Cardiac muscle cell (in vitro differentiated cells and primary cell): ENCODE results near the gene FES. TPM values are rescaled to one million over a fixed set of nuclear protein-coding genes. Genes with fewer than 3 reads are reported as not detected.
A peak's percentile ranks its signal among the peaks of the same experiment; 100 is the strongest.
"Not testable (repeated sequence)": the region's sequence is repeated elsewhere in the genome, so short reads cannot be mapped to it uniquely, and the experiment has no call there.

Source experiments
- DNase-seq, 2 donors: peaks; one replicate each; pipeline versions ENCODE4 v3.0.0 to v3.0.0-alpha.2; 2010 to 2017; ENCODE audit warnings: low read depth in 1 of 2, low spot score in 1 of 2
- H3K27ac ChIP-seq: fragments of 200-600 bp; sonication (generic); 2 replicates; pipeline ENCODE4 v1.5.1; 2016
- H3K27me3 ChIP-seq: fragments of 200-600 bp; sonication (generic); 2 replicates; pipeline ENCODE4 v1.6.0; 2016; ENCODE audit warnings: control low read depth
- H3K36me3 ChIP-seq: fragments of 200-600 bp; sonication (generic); 2 replicates; pipeline ENCODE4 v1.5.1; 2016; ENCODE audit warnings: control low read depth
- H3K4me1 ChIP-seq: fragments of 200-600 bp; sonication (generic); 2 replicates; pipeline ENCODE4 v1.8.1; 2017; ENCODE audit warnings: low read depth, mild to moderate bottlenecking, mixed run types
- H3K4me3 ChIP-seq: fragments of 200-600 bp; sonication (generic); 2 replicates; pipeline ENCODE4 v1.5.1; 2016; ENCODE audit warnings: mild to moderate bottlenecking
- H3K9me3 ChIP-seq: fragments of 200-600 bp; sonication (generic); 2 replicates; pipeline ENCODE4 v1.5.1; 2017; ENCODE audit warnings: low read depth, mild to moderate bottlenecking, control low read depth
- polyA plus RNA-seq: library from polyadenylated mRNA; unstranded; fragments of >200 nt; fragmentation: Nextera tagmentation; extraction: Ambion mirVana; gene quantifications from 2 replicates; pipeline ENCODE4 v1.2.1, GENCODE V29; 2016
- total RNA-seq: library from RNA; depleted of rRNA; stranded (reverse); fragments of >200 nt; gene quantifications from 2 replicates; pipeline ENCODE4 v1.2.3, GENCODE V29; 2016
- TF ChIP-seq, protein P1 (sequence below): IDR thresholded peaks from 2 replicates; pipeline ENCODE4 v1.5.1; 2012; ENCODE audit warnings: low read depth, mild to moderate bottlenecking, low read length

The FES gene
- total and polyA plus RNA-seq, 2 experiments from 2014 or later, result 5.4 to 19.8 TPM

DNA sequence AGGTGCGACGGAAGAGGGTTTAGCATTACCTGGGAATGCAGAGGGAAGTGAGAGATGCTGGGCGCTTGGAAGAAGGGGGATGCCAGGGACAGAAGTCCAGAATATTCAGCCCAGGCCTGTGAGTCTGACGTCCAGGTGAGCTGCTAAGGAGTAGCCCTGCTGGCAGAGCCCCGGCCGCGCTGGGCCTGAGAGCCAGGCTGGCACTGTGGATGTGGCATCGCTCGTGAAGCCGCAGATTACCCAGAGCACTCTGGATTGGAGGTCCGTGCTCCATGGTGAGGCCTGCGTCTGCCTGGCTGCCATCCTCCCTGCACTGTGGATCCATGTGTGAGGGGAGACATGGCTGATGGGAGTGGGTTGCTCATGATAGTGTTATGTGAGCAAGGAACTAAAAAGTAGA is 33.3 kb downstream of the FES start:
- Histone ChIP-seq H3K9me3 (no peaks in the 10 kb centered on the region), H3K36me3 (peaks cover 22% of the 10 kb centered on the region), H3K27me3 (no peaks in the 10 kb centered on the region), H3K27ac (peak overlapping the region; percentile 51), H3K4me1 (peaks cover 5% of the 10 kb centered on the region), H3K4me3 (no peak overlapping the region)
- TF ChIP-seq, protein P1, sequence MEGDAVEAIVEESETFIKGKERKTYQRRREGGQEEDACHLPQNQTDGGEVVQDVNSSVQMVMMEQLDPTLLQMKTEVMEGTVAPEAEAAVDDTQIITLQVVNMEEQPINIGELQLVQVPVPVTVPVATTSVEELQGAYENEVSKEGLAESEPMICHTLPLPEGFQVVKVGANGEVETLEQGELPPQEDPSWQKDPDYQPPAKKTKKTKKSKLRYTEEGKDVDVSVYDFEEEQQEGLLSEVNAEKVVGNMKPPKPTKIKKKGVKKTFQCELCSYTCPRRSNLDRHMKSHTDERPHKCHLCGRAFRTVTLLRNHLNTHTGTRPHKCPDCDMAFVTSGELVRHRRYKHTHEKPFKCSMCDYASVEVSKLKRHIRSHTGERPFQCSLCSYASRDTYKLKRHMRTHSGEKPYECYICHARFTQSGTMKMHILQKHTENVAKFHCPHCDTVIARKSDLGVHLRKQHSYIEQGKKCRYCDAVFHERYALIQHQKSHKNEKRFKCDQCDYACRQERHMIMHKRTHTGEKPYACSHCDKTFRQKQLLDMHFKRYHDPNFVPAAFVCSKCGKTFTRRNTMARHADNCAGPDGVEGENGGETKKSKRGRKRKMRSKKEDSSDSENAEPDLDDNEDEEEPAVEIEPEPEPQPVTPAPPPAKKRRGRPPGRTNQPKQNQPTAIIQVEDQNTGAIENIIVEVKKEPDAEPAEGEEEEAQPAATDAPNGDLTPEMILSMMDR, result no peak
- no peak for DNase-seq

DNA sequence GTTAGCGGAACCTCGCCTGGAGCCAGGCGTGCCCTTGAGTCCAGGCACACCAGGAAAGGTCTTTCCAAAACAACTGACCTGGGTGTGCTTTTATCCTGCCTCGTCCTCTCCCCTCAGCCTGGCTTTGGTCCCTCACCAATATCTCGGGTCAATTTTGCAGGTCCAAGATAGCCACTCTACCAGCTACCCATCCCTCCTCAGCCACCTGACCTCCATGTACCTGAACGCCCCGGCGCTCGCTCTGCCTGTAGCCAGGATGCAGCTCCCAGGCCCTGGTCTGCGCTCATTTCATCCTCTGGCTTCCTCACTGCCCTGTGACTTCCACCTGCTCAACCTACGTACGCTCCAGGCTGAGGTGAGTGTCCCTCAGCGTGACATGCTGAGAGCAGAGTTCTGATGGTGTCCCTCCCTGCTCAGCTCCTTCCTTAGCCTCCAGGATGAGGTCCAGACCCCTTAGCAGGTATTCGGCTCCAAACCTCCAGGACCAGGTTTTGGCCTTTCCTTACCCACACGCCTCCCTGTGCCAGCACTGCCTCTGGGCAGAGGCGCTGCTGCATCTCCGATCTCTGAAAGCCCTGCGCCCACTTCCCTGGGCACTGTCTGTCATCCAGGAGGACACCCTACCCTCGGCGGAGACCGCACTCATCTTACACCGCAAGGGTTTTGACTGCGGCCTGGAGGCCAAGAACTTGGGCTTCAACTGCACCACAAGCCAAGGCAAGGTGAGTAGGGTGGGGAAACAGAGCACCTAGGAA is 33.9 kb downstream of the FES start:
- Histone ChIP-seq H3K27ac (peak overlapping the region; percentile 73), H3K36me3 (peaks cover 18% of the 10 kb centered on the region), H3K4me3 (no peak overlapping the region), H3K4me1 (peaks cover 5% of the 10 kb centered on the region), H3K27me3 (no peaks in the 10 kb centered on the region), H3K9me3 (no peaks in the 10 kb centered on the region)
- TF ChIP-seq, protein P1, result no peak
- DNase-seq, result no peak

DNA sequence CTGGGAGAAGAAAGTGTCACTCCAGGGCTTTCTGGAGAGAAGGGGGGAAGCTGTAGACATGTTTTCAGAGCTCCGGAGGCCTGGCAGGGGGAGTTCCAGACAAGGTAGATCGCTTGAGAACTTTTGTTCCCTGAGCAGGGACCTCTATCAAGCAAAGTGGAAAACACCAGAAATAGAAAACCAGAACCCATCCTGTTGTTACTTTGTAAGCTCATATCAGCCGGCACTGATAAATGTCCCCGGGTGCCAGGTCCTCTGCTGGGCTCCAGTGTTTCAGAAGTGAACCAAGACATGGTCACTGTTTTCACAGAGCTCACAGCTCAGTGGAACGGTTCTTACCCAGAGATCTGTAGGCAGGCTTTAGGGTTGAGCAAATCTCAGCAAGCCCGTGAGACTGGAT is 34.5 kb downstream of the FES start:
- Histone ChIP-seq H3K4me3 (no peak overlapping the region), H3K36me3 (peaks cover 18% of the 10 kb centered on the region), H3K4me1 (peaks cover 5% of the 10 kb centered on the region), H3K27ac (peak overlapping the region; percentile 73), H3K27me3 (no peaks in the 10 kb centered on the region), H3K9me3 (no peaks in the 10 kb centered on the region)
- no peak for DNase-seq
- TF ChIP-seq, protein P1, result no peak

DNA sequence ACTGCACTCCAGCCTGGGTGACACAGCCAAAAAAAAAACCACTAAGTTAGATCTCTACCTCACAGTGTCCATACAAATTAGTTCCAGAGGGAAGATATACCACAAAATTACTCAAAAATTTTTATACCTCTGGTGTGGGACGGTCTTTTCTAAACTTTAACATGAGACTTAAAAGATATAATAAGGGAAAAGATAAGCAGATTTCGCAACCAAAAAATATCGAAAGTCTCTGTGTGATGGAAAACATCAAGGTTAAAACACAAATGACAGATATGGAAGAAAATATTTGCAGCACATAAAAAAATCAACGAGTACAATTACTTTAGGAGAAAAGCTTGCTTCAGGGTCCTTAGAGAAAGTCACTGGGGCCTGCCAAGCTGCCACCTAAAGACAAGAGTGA is 37.6 kb downstream of the FES start:
- no peaks in the 10 kb centered on the region for H3K9me3 ChIP-seq
- no peak overlapping the region for H3K4me3 ChIP-seq
- TF ChIP-seq, protein P1, result no peak
- H3K27ac ChIP-seq, result no peak overlapping the region
- no peak for DNase-seq
- H3K27me3 ChIP-seq, result no peaks in the 10 kb centered on the region
- H3K36me3 ChIP-seq, result peaks cover 18% of the 10 kb centered on the region
- no peaks in the 10 kb centered on the region for H3K4me1 ChIP-seq

DNA sequence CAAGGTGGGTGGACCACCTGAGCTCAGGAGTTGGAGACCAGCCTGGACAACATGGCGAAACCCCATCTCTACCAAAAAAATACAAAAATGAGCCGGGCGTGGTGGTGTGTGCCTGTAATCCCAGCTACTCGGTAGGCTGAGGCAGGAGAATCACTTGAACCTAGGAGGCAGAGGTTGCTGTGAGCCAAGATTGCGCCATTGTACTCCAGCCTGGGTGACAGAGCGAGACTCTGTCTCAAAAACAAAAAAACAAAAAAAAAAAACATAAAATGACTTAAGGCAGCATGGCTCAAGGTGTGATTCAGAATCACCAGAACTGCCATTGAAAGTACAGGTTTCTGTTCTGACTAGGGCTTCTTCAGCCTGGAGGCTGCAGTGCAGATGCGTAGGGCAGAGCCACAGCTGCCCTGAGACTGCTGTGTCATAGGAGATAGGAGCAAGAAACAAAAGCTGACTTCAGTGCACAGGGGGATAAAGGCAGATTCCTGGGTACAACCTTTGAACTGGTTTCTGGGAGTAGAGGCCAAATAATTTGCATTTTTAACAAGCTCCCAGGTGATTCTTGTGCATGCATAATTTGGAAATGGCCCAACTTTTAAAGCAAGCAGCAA is 38.5 kb downstream of the FES start:
- DNase-seq, H3K27me3 ChIP-seq, H3K4me3 ChIP-seq, H3K27ac ChIP-seq, H3K9me3 ChIP-seq, H3K4me1 ChIP-seq: not testable (repeated sequence)
- H3K36me3 ChIP-seq, result peaks cover 18% of the 10 kb centered on the region

DNA sequence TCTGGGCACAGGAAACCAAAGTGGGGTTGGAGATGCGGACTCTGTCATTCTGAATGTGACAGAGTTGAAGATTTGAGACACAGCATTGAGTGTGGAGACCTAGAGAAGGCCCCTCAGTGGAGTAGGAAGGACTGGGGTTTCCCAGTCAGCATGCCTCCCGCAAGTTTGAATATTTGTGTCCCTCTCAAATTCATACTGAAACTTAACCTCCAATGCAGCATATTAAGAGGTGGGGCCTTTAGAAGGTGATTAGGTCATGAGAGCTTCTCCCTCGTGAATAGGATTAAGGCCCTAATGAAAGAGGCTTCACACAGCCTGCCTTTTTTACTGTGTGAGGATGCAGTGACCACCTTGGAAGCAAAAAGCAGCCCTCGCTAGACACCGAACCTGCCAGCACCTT is 40.1 kb downstream of the FES start:
- Histone ChIP-seq H3K9me3 (no peaks in the 10 kb centered on the region), H3K27ac (no peak overlapping the region), H3K4me3 (no peak overlapping the region), H3K36me3 (peaks cover 14% of the 10 kb centered on the region), H3K27me3 (no peaks in the 10 kb centered on the region), H3K4me1 (no peaks in the 10 kb centered on the region)
- TF ChIP-seq, protein P1, result no peak
- no peak for DNase-seq

DNA sequence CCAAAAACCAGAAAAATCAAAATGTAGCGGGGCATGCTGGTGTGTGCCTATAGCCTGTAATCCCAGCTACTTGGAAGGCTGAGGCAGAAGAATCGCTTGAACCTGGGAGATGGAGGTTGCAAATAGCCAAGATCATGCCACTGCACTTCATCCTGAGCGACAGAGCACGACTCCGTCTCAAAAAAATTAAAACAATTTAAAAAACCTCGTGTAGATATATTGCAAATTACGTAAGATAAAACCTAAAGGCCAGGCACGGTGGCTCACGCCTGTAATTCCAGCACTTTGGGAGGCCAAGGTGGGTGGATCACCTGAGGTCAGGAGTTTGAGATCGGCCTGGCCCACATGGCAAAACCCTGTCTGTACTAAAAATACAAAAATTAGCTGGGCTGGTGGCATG is 42.5 kb downstream of the FES start:
- H3K4me1 ChIP-seq, result not testable (repeated sequence)

DNA sequence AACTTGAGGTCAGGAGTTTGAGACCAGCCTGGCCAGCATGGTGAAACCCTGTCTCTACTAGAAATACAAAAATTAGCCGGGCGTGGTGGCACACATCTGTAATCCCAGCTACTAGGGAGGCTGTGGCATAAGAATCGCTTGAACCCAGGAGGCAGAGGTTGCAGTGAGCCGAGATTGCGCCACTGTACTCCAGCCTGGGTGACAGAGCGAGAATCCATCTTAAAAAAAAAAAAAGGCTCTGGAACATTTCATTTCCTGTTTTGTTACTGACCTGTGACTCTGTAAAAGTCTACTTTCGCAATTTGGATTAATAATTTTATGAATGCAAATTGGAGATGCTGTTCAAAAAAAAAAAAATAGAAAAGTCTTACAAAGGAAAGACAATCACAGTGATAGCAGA is 43.8 kb downstream of the FES start:
- not testable (repeated sequence) for H3K9me3 ChIP-seq, H3K4me3 ChIP-seq, H3K36me3 ChIP-seq, DNase-seq, H3K27ac ChIP-seq, H3K27me3 ChIP-seq, H3K4me1 ChIP-seq

More for the DNA sequence above, 42.5 kb downstream of the FES start:
- H3K27ac ChIP-seq, H3K27me3 ChIP-seq, H3K9me3 ChIP-seq, H3K36me3 ChIP-seq, H3K4me3 ChIP-seq, DNase-seq: not testable (repeated sequence)
